ENCODE results near the gene TRMT112. TPM values are rescaled to one million over a fixed set of nuclear protein-coding genes. Genes with fewer than 3 reads are reported as not detected.
"Not testable (repeated sequence)": the region's sequence is repeated elsewhere in the genome, so short reads cannot be mapped to it uniquely, and the experiment has no call there.

TRMT112 gene
- total RNA-seq, 6 experiments from 2014 or later: 246 to 269 (median 261) TPM

DNA sequence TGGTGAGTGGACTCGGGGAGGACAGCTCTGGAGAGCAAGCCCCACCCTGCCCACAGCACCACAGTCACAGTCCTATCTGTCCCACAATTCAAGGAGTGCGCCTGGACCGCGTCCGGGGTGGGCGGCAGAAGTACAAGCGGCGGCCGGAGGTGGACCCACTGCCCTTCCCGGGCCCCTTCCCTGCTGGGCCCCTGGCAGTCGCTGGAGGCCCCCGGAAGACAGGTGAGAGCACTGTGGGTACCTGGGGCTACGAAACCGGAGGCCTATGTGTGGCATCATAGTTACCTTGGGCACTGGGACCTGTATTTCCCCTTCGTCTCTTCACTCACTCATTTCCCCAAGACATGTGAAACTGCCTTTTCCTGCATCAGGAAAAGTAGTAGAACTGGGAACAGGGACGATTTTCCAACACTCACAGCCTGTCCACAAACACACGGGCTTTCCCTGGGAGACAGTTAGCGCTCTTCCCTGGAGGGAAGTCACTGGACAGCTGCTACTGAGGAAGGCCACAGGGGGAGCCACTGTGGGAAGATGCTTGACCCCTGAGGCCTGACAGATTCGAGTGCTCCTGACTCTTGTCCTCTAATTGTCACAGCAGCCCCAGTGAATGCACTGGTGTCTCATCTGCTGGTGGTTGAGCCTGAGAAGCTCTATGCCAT lies 3.1 kb downstream of the TRMT112 start:
- H3K36me3 Mint-ChIP-seq (ENCODE audit: low read depth): peaks cover 13% of the 10 kb centered on the region
- no peaks in the 10 kb centered on the region for H3K9me3 Mint-ChIP-seq
- peaks cover 14% of the 10 kb centered on the region for H3K4me1 Mint-ChIP-seq (ENCODE audit: low read depth)
- peak overlapping the region; percentile 19; the same call in 1 of the 2 replicates for H3K27ac Mint-ChIP-seq
- peaks cover 3% of the 10 kb centered on the region for H3K27me3 Mint-ChIP-seq (ENCODE audit: insufficient read depth)
- TF ChIP-seq, protein P1, sequence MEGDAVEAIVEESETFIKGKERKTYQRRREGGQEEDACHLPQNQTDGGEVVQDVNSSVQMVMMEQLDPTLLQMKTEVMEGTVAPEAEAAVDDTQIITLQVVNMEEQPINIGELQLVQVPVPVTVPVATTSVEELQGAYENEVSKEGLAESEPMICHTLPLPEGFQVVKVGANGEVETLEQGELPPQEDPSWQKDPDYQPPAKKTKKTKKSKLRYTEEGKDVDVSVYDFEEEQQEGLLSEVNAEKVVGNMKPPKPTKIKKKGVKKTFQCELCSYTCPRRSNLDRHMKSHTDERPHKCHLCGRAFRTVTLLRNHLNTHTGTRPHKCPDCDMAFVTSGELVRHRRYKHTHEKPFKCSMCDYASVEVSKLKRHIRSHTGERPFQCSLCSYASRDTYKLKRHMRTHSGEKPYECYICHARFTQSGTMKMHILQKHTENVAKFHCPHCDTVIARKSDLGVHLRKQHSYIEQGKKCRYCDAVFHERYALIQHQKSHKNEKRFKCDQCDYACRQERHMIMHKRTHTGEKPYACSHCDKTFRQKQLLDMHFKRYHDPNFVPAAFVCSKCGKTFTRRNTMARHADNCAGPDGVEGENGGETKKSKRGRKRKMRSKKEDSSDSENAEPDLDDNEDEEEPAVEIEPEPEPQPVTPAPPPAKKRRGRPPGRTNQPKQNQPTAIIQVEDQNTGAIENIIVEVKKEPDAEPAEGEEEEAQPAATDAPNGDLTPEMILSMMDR (IDR thresholded peaks at IDR 0.05): peak; percentile 58
- no peak overlapping the region; the same call in 1 of the 2 replicates for H3K4me3 Mint-ChIP-seq
- DNase-seq: no peak

DNA sequence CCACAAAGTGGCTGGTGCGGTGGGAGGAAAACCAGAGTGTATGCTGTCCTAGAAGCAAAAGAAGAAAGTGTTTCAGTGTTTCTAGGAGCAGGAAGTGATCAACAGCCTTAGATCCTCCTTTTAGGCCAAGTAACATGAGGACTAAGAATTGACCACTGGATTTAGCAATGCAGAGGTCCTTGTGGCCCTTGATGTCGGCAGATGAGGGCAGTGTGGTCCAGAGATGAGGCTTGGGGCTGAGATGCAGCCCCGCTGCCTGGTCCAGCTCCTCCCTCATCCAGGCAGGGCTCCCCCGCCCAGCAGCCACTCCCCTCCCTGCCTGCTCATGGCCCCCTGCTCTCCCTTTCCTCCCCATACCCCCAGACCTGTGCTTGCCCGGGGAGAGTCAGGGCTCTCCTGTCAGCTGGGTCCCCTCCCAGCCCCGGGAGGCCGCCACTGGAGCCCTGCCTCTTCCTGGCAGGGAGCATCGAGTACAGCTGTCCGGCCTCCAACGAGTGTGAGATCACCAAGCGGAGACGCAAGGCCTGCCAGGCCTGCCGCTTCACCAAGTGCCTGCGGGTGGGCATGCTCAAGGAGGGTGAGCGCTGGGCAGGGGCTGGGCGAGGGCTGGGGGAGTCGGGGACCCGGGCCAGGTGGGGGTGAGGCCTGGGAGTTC lies 3.7 kb downstream of the TRMT112 start:
- Mint-ChIP-seq H3K36me3 (ENCODE audit: low read depth) (peaks cover 13% of the 10 kb centered on the region), H3K9me3 (no peaks in the 10 kb centered on the region), H3K4me3 (no peak overlapping the region), H3K27ac (peak overlapping the region; percentile 44; the same call in 1 of the 2 replicates), H3K4me1 (ENCODE audit: low read depth) (peaks cover 8% of the 10 kb centered on the region), H3K27me3 (ENCODE audit: insufficient read depth) (peaks cover 1% of the 10 kb centered on the region)
- no peak for DNase-seq
- TF ChIP-seq, protein P1 (IDR thresholded peaks at IDR 0.05): no peak

DNA sequence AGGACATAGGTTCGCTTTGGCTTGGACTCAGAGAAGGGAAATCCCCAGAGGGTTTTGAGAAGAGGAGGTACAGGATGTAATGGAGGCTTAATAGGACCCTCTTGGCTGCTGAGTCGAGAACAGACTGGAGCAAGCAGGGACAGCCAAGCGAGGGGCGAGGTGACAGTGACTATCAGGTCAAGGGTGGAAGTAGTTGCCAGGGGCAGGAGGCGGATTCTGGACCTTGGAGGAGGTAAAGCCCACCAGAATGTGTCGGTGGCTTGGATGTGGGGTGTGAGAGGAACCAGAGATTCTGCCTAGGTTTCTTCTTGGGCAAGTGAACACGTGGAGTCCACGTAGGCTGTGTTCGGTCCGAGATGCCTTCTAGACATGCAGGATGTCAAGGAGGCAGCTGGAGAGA lies 4.4 kb downstream of the TRMT112 start:
- TF ChIP-seq, protein P1 (IDR thresholded peaks at IDR 0.05): no peak
- H3K27ac Mint-ChIP-seq: peak overlapping the region; percentile 44; the same call in 1 of the 2 replicates
- peaks cover 8% of the 10 kb centered on the region for H3K4me1 Mint-ChIP-seq (ENCODE audit: low read depth)
- H3K9me3 Mint-ChIP-seq: no peaks in the 10 kb centered on the region
- peaks cover 13% of the 10 kb centered on the region for H3K36me3 Mint-ChIP-seq (ENCODE audit: low read depth)
- H3K4me3 Mint-ChIP-seq: no peak overlapping the region
- DNase-seq: no peak
- H3K27me3 Mint-ChIP-seq (ENCODE audit: insufficient read depth): no peaks in the 10 kb centered on the region; the same call in 1 of the 2 replicates

DNA sequence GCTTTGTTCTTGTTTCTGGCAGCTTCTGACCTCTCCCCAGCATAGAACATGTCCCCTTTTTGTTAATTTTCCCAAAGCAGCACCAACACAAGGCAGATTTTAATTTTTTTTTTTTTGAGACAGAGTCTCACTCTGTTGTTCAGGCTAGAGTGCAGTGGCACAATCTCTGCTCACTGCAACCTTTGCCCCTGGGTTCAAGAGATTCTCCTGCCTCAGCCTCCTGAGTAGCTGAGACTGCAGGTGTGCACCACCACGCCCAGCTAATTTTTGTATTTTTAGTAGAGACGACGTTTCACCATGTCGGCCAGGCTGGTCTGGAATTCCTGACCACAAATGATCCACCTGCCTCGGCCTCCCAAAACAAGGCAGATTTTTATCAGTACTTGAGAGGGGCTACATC lies 9.6 kb downstream of the TRMT112 start:
- H3K4me3 Mint-ChIP-seq; H3K36me3 Mint-ChIP-seq (ENCODE audit: low read depth); DNase-seq; H3K27ac Mint-ChIP-seq; H3K27me3 Mint-ChIP-seq (ENCODE audit: insufficient read depth); H3K9me3 Mint-ChIP-seq: not testable (repeated sequence)
- peaks cover 18% of the 10 kb centered on the region for H3K4me1 Mint-ChIP-seq (ENCODE audit: low read depth)

DNA sequence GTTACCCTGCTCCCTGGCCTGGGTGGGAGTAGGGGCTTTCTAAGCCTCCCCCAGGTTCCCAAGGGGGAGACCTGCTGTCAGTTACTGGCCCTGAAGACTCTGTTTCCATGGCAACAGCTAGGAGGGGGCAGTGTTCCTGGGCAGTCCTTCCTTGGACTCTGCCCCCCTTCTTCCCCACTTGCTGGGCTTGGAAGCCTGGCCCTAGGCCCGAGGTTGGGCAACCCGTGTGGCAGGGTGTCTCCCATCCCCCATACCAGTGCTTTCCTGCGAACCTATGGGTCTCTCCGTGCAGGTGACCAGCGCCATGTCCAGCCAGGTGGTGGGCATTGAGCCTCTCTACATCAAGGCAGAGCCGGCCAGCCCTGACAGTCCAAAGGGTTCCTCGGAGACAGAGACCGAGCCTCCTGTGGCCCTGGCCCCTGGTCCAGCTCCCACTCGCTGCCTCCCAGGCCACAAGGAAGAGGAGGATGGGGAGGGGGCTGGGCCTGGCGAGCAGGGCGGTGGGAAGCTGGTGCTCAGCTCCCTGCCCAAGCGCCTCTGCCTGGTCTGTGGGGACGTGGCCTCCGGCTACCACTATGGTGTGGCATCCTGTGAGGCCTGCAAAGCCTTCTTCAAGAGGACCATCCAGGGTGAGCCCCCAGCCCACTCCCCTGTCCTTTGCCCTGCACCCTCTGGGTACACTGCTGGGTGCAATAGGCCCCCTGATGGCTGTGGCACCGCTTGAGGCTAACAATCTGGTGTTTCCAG lies 10.3 kb downstream of the TRMT112 start:
- peaks cover 18% of the 10 kb centered on the region for H3K4me1 Mint-ChIP-seq (ENCODE audit: low read depth)
- no peak for DNase-seq
- peaks cover 4% of the 10 kb centered on the region; the same call in 1 of the 2 replicates for H3K27me3 Mint-ChIP-seq (ENCODE audit: insufficient read depth)
- TF ChIP-seq, protein P1 (IDR thresholded peaks at IDR 0.05): no peak
- peak overlapping the region; percentile 89 for H3K4me3 Mint-ChIP-seq
- H3K36me3 Mint-ChIP-seq (ENCODE audit: low read depth): no peaks in the 10 kb centered on the region
- peak overlapping the region; percentile 61; the same call in 1 of the 2 replicates for H3K27ac Mint-ChIP-seq
- no peaks in the 10 kb centered on the region for H3K9me3 Mint-ChIP-seq

Data from HFFc6 (cell line).